ENCODE measurements around the gene CDH16.
"Not testable (repeated sequence)": the region's sequence is repeated elsewhere in the genome, so short reads cannot be mapped to it uniquely, and the experiment has no call there.

Gene CDH16

GRCh38 chr16:66946541-66946940 is 27.9 kb upstream of the CDH16 start:
- DNase-seq, result no peak

- no peak for DNase-seq
These were observed 27.3 kb upstream of the CDH16 start for GRCh38 chr16:66945939-66946338.

GRCh38 chr16:66944971-66945370 is 26.3 kb upstream of the CDH16 start:
- not testable (repeated sequence) for DNase-seq

GRCh38 chr16:66944054-66944441 is 25.4 kb upstream of the CDH16 start:
- no peak for DNase-seq

- DNase-seq, result no peak
These were observed 24.9 kb upstream of the CDH16 start for GRCh38 chr16:66943426-66944053.

GRCh38 chr16:66942981-66943380 is 24.3 kb upstream of the CDH16 start:
- DNase-seq, result no peak

- no peak for DNase-seq
These were observed 21.6 kb upstream of the CDH16 start for GRCh38 chr16:66940236-66940635.

GRCh38 chr16:66939366-66939765 is 20.7 kb upstream of the CDH16 start:
- DNase-seq, result no peak

- DNase-seq, result no peak
These were observed 19.1 kb upstream of the CDH16 start for GRCh38 chr16:66937725-66938337.

- no peak for DNase-seq
These were observed 18.3 kb upstream of the CDH16 start for GRCh38 chr16:66936889-66937554.

GRCh38 chr16:66936462-66936861 is 17.8 kb upstream of the CDH16 start:
- no peak for DNase-seq

- no peak for DNase-seq
These were observed 16.8 kb upstream of the CDH16 start, which contains the start of gene CES2 for GRCh38 chr16:66935314-66936011. CES2 (plus strand) TSS chr16:66935516; CDS start chr16:66935636, 120 bp downstream.

- not testable (repeated sequence) for DNase-seq
These were observed 16.2 kb upstream of the CDH16 start for GRCh38 chr16:66934839-66935313.

- DNase-seq, result peak; percentile 93
These were observed 15.6 kb upstream of the CDH16 start, which contains the start of gene CIAO2B for GRCh38 chr16:66934138-66934838. CIAO2B (minus strand) TSS chr16:66934402; CDS start chr16:66934364, 38 bp downstream.

GRCh38 chr16:66933776-66934137 is 15.1 kb upstream of the CDH16 start:
- no peak for DNase-seq

GRCh38 chr16:66932076-66932475 is 13.4 kb upstream of the CDH16 start:
- DNase-seq, result no peak

GRCh38 chr16:66931665-66932064 is 13.0 kb upstream of the CDH16 start:
- DNase-seq, result no peak

GRCh38 chr16:66930189-66930588 is 11.5 kb upstream of the CDH16 start:
- DNase-seq, result no peak

- DNase-seq, result no peak
These were observed 10.2 kb upstream of the CDH16 start for GRCh38 chr16:66928702-66929388.

- DNase-seq, result no peak
These were observed 9.4 kb upstream of the CDH16 start for GRCh38 chr16:66927918-66928649.

GRCh38 chr16:66926961-66927436 is 8.3 kb upstream of the CDH16 start:
- DNase-seq, result no peak
